ENCODE data around the gene SLC6A1. TPM values are rescaled to one million over a fixed set of nuclear protein-coding genes. Genes with fewer than 3 reads are reported as not detected.
"Not testable (repeated sequence)": the region's sequence is repeated elsewhere in the genome, so short reads cannot be mapped to it uniquely, and the experiment has no call there.

Gene SLC6A1
- total RNA-seq, 2 experiments from 2014 or later: not detected

DNA sequence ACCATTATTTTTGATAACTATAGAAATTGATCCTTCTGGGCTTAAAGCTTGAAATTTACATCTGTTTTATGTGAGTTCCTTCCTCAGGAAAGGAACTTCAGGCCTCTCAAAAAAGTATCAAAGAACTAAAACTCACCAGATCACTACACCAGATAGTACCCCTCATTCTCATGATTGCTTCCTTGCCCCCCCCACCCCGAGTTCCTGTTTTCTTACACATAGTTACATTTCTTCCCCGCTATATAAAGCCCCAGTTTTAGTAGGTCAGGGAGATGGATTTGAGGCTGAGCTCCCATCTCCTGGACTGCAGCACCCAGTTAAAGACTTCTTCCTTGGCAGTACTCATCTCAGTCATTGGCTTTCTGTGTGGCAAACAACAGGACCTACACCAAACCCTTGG lies 81.5 kb downstream of the SLC6A1 start:
- H3K9me3 ChIP-seq (ENCODE audit: low read length): no peaks in the 10 kb centered on the region
- H3K4me1 ChIP-seq (ENCODE audit: insufficient read depth, low read length, poor library complexity, severe bottlenecking): no peaks in the 10 kb centered on the region
- no peak overlapping the region for H3K4me3 ChIP-seq (ENCODE audit: low read depth, low read length, poor library complexity, severe bottlenecking)
- no TSS peak for BruUV-seq (replicated peaks)
- no peaks in the 10 kb centered on the region for H3K36me3 ChIP-seq (ENCODE audit: insufficient read depth, low read length)
- no peak for DNase-seq (ENCODE audit: low spot score)
- no peaks in the 10 kb centered on the region for H3K79me2 ChIP-seq (ENCODE audit: insufficient read depth, low read depth, low read length)
- ChIA-PET POLR2A (no interaction called here), CTCF (ENCODE audit: unreplicated experiment) (no interaction called here)
- intact Hi-C loops (cut with micrococcal nuclease; ENCODE audit: unreplicated experiment): no loop called here
- no peak overlapping the region for H2AFZ ChIP-seq (ENCODE audit: low read length)
- no peak for TF ChIP-seq EZH2phosphoT487 (IDR thresholded peaks at IDR 0.05; ENCODE audit: borderline replicate concordance, low read depth, low read length)
- TF ChIP-seq, protein P1, sequence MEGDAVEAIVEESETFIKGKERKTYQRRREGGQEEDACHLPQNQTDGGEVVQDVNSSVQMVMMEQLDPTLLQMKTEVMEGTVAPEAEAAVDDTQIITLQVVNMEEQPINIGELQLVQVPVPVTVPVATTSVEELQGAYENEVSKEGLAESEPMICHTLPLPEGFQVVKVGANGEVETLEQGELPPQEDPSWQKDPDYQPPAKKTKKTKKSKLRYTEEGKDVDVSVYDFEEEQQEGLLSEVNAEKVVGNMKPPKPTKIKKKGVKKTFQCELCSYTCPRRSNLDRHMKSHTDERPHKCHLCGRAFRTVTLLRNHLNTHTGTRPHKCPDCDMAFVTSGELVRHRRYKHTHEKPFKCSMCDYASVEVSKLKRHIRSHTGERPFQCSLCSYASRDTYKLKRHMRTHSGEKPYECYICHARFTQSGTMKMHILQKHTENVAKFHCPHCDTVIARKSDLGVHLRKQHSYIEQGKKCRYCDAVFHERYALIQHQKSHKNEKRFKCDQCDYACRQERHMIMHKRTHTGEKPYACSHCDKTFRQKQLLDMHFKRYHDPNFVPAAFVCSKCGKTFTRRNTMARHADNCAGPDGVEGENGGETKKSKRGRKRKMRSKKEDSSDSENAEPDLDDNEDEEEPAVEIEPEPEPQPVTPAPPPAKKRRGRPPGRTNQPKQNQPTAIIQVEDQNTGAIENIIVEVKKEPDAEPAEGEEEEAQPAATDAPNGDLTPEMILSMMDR (conservative IDR thresholded peaks at IDR 0.05; ENCODE audit: low read length): no peak
- H3K4me2 ChIP-seq (ENCODE audit: low read length): no peak overlapping the region
- H4K20me1 ChIP-seq (ENCODE audit: insufficient read depth, low read length): no peaks in the 10 kb centered on the region
- H3K27ac ChIP-seq (ENCODE audit: low read depth, low read length, poor library complexity, severe bottlenecking): no peak overlapping the region
- no peaks in the 10 kb centered on the region for H3K9me2 ChIP-seq (ENCODE audit: insufficient read depth, low read length)

GRCh38 chr3:11074451-11074850 lies 81.9 kb downstream of the SLC6A1 start:
- no peak for DNase-seq (ENCODE audit: low spot score)
- no peaks in the 10 kb centered on the region for H3K9me2 ChIP-seq (ENCODE audit: insufficient read depth, low read length)

GRCh38 chr3:11075122-11075521 lies 82.6 kb downstream of the SLC6A1 start:
- H3K9me3 ChIP-seq (ENCODE audit: low read length); H3K4me1 ChIP-seq (ENCODE audit: insufficient read depth, low read length, poor library complexity, severe bottlenecking); H3K27ac ChIP-seq (ENCODE audit: low read depth, low read length, poor library complexity, severe bottlenecking); intact Hi-C loops (cut with micrococcal nuclease; ENCODE audit: unreplicated experiment); H3K9me2 ChIP-seq (ENCODE audit: insufficient read depth, low read length); BruUV-seq (replicated peaks); H3K4me2 ChIP-seq (ENCODE audit: low read length); CTCF ChIA-PET (ENCODE audit: unreplicated experiment); H2AFZ ChIP-seq (ENCODE audit: low read length); H3K36me3 ChIP-seq (ENCODE audit: insufficient read depth, low read length); H3K4me3 ChIP-seq (ENCODE audit: low read depth, low read length, poor library complexity, severe bottlenecking); H3K79me2 ChIP-seq (ENCODE audit: insufficient read depth, low read depth, low read length); H4K20me1 ChIP-seq (ENCODE audit: insufficient read depth, low read length); DNase-seq (ENCODE audit: low spot score): not testable (repeated sequence)
- POLR2A ChIA-PET: interaction anchor here (0.6 kb wide), 1 partner anchor 377 kb away, joined by 4 read pairs; no protein-coding TSS in a partner anchor

More at GRCh38 chr3:11074451-11074850, 81.9 kb downstream of the SLC6A1 start:
- H3K79me2 ChIP-seq (ENCODE audit: insufficient read depth, low read depth, low read length): no peaks in the 10 kb centered on the region
- no peak overlapping the region for H3K27ac ChIP-seq (ENCODE audit: low read depth, low read length, poor library complexity, severe bottlenecking)
- BruUV-seq (replicated peaks): no TSS peak
- intact Hi-C loops (cut with micrococcal nuclease; ENCODE audit: unreplicated experiment): no loop called here
- POLR2A ChIA-PET: no interaction called here
- no peaks in the 10 kb centered on the region for H3K36me3 ChIP-seq (ENCODE audit: insufficient read depth, low read length)
- TF ChIP-seq EZH2phosphoT487 (IDR thresholded peaks at IDR 0.05; ENCODE audit: borderline replicate concordance, low read depth, low read length): no peak
- TF ChIP-seq, protein P1 (conservative IDR thresholded peaks at IDR 0.05; ENCODE audit: low read length): no peak
- H3K4me3 ChIP-seq (ENCODE audit: low read depth, low read length, poor library complexity, severe bottlenecking): no peak overlapping the region
- H2AFZ ChIP-seq (ENCODE audit: low read length): no peak overlapping the region
- H3K4me2 ChIP-seq (ENCODE audit: low read length): no peak overlapping the region
- no peaks in the 10 kb centered on the region for H3K4me1 ChIP-seq (ENCODE audit: insufficient read depth, low read length, poor library complexity, severe bottlenecking)
- no peaks in the 10 kb centered on the region for H4K20me1 ChIP-seq (ENCODE audit: insufficient read depth, low read length)
- no peaks in the 10 kb centered on the region for H3K9me3 ChIP-seq (ENCODE audit: low read length)
- CTCF ChIA-PET (ENCODE audit: unreplicated experiment): no interaction called here
